HepG2 (cell line): ENCODE data around the gene WNT3A. TPM values are rescaled to one million over a fixed set of nuclear protein-coding genes. Genes with fewer than 3 reads are reported as not detected.

Experiments used
- GATAD1 ChIP-seq: IDR thresholded peaks from 2 replicates; pipeline ENCODE4 v1.6.1; 2016; ENCODE audit warnings: missing genetic modification reagents, missing compliant biosample characterization
- HOXA9 ChIP-seq: sonication (generic); formaldehyde crosslinking; IDR thresholded peaks from 2 replicates; pipeline ENCODE4 v1.8.1; 2022; ENCODE audit warnings: missing genetic modification reagents, mild to moderate bottlenecking, moderate library complexity, borderline replicate concordance
- JDP2 ChIP-seq: sonication (generic); formaldehyde crosslinking; IDR thresholded peaks from 2 replicates; pipeline ENCODE4 v1.8.1; 2022; ENCODE audit warnings: missing genetic modification reagents, borderline replicate concordance
- NFATC3 ChIP-seq: sonication (generic); formaldehyde crosslinking; IDR thresholded peaks from 2 replicates; pipeline ENCODE4 v1.5.1; 2020; ENCODE audit warnings: mild to moderate bottlenecking, missing genetic modification reagents
- NFYB ChIP-seq: sonication (generic); formaldehyde crosslinking; IDR thresholded peaks from 2 replicates; pipeline ENCODE4 v1.4.0; 2020; ENCODE audit warnings: missing genetic modification reagents
- POLR2A ChIP-seq, 2 experiments: IDR thresholded peaks; 2 replicates each; pipeline ENCODE4 v1.6.1; 2011; ENCODE audit warnings: low read depth in 2 of 2, low read length in 2 of 2, mild to moderate bottlenecking in 1 of 2, moderate library complexity in 1 of 2; ENCODE audit not compliant: insufficient read depth in 1 of 2
- PPARG ChIP-seq: conservative IDR thresholded peaks from 2 replicates; pipeline ENCODE4 v1.6.1; 2016; ENCODE audit warnings: missing biosample characterization, missing genetic modification reagents
- SSRP1 ChIP-seq: IDR thresholded peaks from 2 replicates; pipeline ENCODE4 v1.6.1; 2016; ENCODE audit warnings: control low read depth
- SUZ12 ChIP-seq: fragments of 150-350 bp; IDR thresholded peaks from 2 replicates; pipeline ENCODE4 v1.6.1; 2014; ENCODE audit warnings: low read depth, low read length
- TOE1 ChIP-seq: sonication (generic); formaldehyde crosslinking; IDR thresholded peaks from 2 replicates; pipeline ENCODE4 v1.4.0; 2020; ENCODE audit warnings: mild to moderate bottlenecking, missing genetic modification reagents
- U2AF2 ChIP-seq: fragments of 200-400 bp; formaldehyde crosslinking; IDR thresholded peaks from 2 replicates; pipeline ENCODE4 v1.6.1; 2017; ENCODE audit warnings: low read depth, mild to moderate bottlenecking, low read length
- ZC3H13 ChIP-seq: sonication (generic); formaldehyde crosslinking; IDR thresholded peaks from 2 replicates; pipeline ENCODE4 v1.8.1; 2023; ENCODE audit warnings: mild to moderate bottlenecking, missing genetic modification reagents, moderate library complexity
- ZNF253 ChIP-seq: sonication (generic); formaldehyde crosslinking; IDR thresholded peaks from 2 replicates; pipeline ENCODE4 v1.8.0; 2022; ENCODE audit warnings: mild to moderate bottlenecking, missing genetic modification reagents, borderline replicate concordance
- ZNF264 ChIP-seq: sonication (generic); formaldehyde crosslinking; IDR thresholded peaks from 2 replicates; pipeline ENCODE4 v1.4.0; 2020; ENCODE audit warnings: missing genetic modification reagents
- ZNF383 ChIP-seq: sonication (generic); formaldehyde crosslinking; IDR thresholded peaks from 2 replicates; pipeline ENCODE4 v1.4.0; 2020; ENCODE audit warnings: missing genetic modification reagents, mild to moderate bottlenecking, borderline replicate concordance
- ZNF816 ChIP-seq: sonication (generic); formaldehyde crosslinking; IDR thresholded peaks from 2 replicates; pipeline ENCODE4 v1.8.0; 2022; ENCODE audit warnings: missing genetic modification reagents, mild to moderate bottlenecking, borderline replicate concordance
- polyA plus RNA-seq, 8 experiments: library from polyadenylated mRNA; depleted of rRNA in 3 of 8; stranded (reverse) in 7 of 8; unstranded in 1 of 8; fragments of >200 nt; fragmentation: Illumina TruSeq in 4 of 8; extraction: Trizol in 4 of 8; gene quantifications; 2 replicates each; pipeline versions ENCODE4 v1.2.1 to v1.2.3, GENCODE V29; 2011 to 2016; ENCODE audit warnings: low read depth in 4 of 8, missing spikeins in 1 of 8, mixed read lengths in 1 of 8; ENCODE audit not compliant: insufficient read depth in 1 of 8
- total RNA-seq, 5 experiments: library from RNA; depleted of rRNA; stranded (reverse); fragments of >200 nt; fragmentation: Illumina TruSeq; extraction: Trizol; gene quantifications; 2 replicates each; pipeline ENCODE4 v1.2.3, GENCODE V29; 2016; ENCODE audit warnings: low read depth in 1 of 5
- TF ChIP-seq, protein P1 (sequence below): sonication (generic); formaldehyde crosslinking; IDR thresholded peaks from 2 replicates; pipeline ENCODE4 v1.4.0; 2020; ENCODE audit warnings: mild to moderate bottlenecking, low read depth, missing genetic modification reagents
- TF ChIP-seq, protein P2 (sequence below): sonication (generic); formaldehyde crosslinking; conservative IDR thresholded peaks from 2 replicates; pipeline ENCODE4 v1.8.0; 2022; ENCODE audit warnings: mild to moderate bottlenecking, moderate library complexity, missing genetic modification reagents
- TF ChIP-seq, protein P3 (sequence below): sonication (generic); formaldehyde crosslinking; IDR thresholded peaks from 2 replicates; pipeline ENCODE4 v1.4.0; 2020; ENCODE audit warnings: missing genetic modification reagents
- TF ChIP-seq, protein P4 (sequence below): sonication (generic); formaldehyde crosslinking; IDR thresholded peaks from 2 replicates; pipeline ENCODE4 v1.4.0; 2020; ENCODE audit warnings: missing genetic modification reagents
- TF ChIP-seq, protein P5 (sequence below): fragments of 450-650 bp; IDR thresholded peaks from 2 replicates; pipeline ENCODE4 v1.6.1; 2016

Gene WNT3A
- total and polyA plus RNA-seq, 2 of the 13 experiments (the other 11 are each of a cell fraction or from before 2014, with no cell fraction given), result not detected

DNA sequence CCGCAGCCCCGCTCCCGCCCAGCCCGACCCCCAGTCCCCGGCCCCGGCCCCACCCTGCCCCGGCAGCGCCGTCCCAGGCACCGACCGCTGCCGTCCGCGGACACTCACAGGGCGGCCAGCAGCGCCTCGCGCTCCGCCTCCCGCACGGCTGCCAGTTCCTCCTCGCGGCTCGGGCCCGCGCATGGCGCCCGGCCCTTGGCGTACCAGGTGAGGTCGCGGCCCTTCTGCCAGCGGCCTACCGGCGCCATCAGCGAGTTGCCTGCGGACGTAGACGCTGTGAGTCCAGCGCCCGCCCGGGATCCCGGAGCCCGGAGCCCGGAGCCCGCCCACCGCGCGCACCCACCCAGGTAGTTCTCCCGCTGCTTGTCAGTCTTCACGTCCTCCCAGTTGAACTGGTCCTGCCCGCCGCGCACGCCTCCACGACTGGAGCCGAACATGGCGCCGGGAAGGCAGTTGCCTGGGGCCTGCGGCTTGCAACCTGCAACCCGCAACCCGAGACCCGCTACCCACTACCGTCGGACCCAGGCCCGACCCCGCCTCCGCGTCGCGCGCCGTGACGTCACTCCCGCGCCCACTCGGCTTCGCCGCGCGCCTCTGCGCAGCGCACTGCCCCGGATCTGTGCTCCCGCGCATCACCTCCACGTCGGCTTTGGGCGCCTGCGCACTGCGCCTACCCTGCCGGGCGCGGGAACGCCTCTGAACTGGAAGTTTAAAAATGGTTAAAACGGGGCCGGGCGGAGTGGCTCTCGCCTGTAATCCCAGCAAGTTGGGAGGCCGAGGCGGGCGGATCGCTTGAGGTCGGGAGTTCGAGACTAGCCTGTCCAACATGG lies 96.2 kb downstream of the WNT3A start, which contains the start of gene C1orf35 (continued):
- TF ChIP-seq, protein P1, sequence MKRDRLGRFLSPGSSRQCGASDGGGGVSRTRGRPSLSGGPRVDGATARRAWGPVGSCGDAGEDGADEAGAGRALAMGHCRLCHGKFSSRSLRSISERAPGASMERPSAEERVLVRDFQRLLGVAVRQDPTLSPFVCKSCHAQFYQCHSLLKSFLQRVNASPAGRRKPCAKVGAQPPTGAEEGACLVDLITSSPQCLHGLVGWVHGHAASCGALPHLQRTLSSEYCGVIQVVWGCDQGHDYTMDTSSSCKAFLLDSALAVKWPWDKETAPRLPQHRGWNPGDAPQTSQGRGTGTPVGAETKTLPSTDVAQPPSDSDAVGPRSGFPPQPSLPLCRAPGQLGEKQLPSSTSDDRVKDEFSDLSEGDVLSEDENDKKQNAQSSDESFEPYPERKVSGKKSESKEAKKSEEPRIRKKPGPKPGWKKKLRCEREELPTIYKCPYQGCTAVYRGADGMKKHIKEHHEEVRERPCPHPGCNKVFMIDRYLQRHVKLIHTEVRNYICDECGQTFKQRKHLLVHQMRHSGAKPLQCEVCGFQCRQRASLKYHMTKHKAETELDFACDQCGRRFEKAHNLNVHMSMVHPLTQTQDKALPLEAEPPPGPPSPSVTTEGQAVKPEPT (CRISPR knock-in tag), result 0 out of 2 replicates have a peak, but pooled peaks have one; percentile 28
- TF ChIP-seq ZNF264 (CRISPR knock-in tag) (0 out of 2 replicates have a peak, but pooled peaks have one; percentile 57), ZC3H13 (CRISPR knock-in tag) (peak; percentile 94), POLR2A (IDR thresholded peaks at IDR 0.05; ENCODE audit: insufficient read depth in 1 of 2, low read depth in 2 of 2, low read length in 2 of 2) (peak in 1 of 2 experiments; percentile 59; a peak in 1 of 4 replicates), HOXA9 (no peak), NFATC3 (CRISPR knock-in tag) (no peak), ZNF816 (no peak), GATAD1 (peak; percentile 99), SSRP1 (CRISPR knock-in tag) (no peak; the same call in 1 of the 2 replicates), PPARG (no peak), JDP2 (CRISPR knock-in tag) (0 out of 2 replicates have a peak, but pooled peaks have one; percentile 27), NFYB (CRISPR knock-in tag) (peak; percentile 55), ZNF253 (CRISPR knock-in tag) (peak; percentile 90), ZNF383 (CRISPR knock-in tag) (no peak; the same call in 1 of the 2 replicates), U2AF2 (no peak), SUZ12 (no peak), TOE1 (CRISPR knock-in tag) (no peak; the same call in 1 of the 2 replicates)
- TF ChIP-seq, protein P2, sequence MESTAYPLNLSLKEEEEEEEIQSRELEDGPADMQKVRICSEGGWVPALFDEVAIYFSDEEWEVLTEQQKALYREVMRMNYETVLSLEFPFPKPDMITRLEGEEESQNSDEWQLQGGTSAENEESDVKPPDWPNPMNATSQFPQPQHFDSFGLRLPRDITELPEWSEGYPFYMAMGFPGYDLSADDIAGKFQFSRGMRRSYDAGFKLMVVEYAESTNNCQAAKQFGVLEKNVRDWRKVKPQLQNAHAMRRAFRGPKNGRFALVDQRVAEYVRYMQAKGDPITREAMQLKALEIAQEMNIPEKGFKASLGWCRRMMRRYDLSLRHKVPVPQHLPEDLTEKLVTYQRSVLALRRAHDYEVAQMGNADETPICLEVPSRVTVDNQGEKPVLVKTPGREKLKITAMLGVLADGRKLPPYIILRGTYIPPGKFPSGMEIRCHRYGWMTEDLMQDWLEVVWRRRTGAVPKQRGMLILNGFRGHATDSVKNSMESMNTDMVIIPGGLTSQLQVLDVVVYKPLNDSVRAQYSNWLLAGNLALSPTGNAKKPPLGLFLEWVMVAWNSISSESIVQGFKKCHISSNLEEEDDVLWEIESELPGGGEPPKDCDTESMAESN (CRISPR knock-in tag), result peak; percentile 88; the same call in 1 of the 2 replicates
- TF ChIP-seq, protein P3, sequence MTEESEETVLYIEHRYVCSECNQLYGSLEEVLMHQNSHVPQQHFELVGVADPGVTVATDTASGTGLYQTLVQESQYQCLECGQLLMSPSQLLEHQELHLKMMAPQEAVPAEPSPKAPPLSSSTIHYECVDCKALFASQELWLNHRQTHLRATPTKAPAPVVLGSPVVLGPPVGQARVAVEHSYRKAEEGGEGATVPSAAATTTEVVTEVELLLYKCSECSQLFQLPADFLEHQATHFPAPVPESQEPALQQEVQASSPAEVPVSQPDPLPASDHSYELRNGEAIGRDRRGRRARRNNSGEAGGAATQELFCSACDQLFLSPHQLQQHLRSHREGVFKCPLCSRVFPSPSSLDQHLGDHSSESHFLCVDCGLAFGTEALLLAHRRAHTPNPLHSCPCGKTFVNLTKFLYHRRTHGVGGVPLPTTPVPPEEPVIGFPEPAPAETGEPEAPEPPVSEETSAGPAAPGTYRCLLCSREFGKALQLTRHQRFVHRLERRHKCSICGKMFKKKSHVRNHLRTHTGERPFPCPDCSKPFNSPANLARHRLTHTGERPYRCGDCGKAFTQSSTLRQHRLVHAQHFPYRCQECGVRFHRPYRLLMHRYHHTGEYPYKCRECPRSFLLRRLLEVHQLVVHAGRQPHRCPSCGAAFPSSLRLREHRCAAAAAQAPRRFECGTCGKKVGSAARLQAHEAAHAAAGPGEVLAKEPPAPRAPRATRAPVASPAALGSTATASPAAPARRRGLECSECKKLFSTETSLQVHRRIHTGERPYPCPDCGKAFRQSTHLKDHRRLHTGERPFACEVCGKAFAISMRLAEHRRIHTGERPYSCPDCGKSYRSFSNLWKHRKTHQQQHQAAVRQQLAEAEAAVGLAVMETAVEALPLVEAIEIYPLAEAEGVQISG (CRISPR knock-in tag), result peak; percentile 90
- TF ChIP-seq, protein P4, sequence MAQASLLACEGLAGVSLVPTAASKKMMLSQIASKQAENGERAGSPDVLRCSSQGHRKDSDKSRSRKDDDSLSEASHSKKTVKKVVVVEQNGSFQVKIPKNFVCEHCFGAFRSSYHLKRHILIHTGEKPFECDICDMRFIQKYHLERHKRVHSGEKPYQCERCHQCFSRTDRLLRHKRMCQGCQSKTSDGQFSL (CRISPR knock-in tag), result no peak
- TF ChIP-seq, protein P5, sequence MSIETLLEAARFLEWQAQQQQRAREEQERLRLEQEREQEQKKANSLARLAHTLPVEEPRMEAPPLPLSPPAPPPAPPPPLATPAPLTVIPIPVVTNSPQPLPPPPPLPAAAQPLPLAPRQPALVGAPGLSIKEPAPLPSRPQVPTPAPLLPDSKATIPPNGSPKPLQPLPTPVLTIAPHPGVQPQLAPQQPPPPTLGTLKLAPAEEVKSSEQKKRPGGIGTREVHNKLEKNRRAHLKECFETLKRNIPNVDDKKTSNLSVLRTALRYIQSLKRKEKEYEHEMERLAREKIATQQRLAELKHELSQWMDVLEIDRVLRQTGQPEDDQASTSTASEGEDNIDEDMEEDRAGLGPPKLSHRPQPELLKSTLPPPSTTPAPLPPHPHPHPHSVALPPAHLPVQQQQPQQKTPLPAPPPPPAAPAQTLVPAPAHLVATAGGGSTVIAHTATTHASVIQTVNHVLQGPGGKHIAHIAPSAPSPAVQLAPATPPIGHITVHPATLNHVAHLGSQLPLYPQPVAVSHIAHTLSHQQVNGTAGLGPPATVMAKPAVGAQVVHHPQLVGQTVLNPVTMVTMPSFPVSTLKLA, result no peak; the same call in 1 of the 2 replicates
